Measurements from ENCODE around the gene PAPSS2. TPM values are rescaled to one million over a fixed set of nuclear protein-coding genes. Genes with fewer than 3 reads are reported as not detected.

PAPSS2 gene
- total RNA-seq, 4 donors from 2014 or later = 4.4 to 20.1 (median 14.1) TPM

DNA sequence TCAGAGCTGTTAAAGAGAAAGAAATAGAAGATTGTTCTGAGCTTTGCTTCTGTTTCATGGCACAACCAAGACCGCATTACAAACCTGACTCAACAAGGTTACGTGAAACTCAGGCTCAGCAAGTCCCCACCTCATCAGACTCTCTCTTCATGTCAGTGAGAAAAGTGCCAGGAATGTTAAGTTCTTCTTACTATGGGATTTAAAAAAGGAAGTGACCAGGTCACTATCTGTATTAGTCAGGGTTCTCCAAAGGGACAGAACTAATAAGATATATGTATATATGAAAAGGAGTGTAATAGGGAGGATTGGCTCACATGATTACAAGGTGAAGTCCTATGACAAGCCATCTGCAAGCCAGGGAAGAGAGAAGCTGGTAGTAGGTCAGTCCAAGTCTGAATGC lies 25.4 kb upstream of the PAPSS2 start:
- H3K9me3 ChIP-seq = no peaks in the 10 kb centered on the region
- no peaks in the 10 kb centered on the region for H3K27me3 ChIP-seq
- no peaks in the 10 kb centered on the region for H3K4me1 ChIP-seq
- ATAC-seq = no peak
- no peak overlapping the region for H3K4me3 ChIP-seq
- 92 to 96% methylated on average over 2 of the region's 2 CpGs for WGBS, 2 donors (ENCODE audit: low coverage in 1 of 2)
- TF ChIP-seq, protein P1, sequence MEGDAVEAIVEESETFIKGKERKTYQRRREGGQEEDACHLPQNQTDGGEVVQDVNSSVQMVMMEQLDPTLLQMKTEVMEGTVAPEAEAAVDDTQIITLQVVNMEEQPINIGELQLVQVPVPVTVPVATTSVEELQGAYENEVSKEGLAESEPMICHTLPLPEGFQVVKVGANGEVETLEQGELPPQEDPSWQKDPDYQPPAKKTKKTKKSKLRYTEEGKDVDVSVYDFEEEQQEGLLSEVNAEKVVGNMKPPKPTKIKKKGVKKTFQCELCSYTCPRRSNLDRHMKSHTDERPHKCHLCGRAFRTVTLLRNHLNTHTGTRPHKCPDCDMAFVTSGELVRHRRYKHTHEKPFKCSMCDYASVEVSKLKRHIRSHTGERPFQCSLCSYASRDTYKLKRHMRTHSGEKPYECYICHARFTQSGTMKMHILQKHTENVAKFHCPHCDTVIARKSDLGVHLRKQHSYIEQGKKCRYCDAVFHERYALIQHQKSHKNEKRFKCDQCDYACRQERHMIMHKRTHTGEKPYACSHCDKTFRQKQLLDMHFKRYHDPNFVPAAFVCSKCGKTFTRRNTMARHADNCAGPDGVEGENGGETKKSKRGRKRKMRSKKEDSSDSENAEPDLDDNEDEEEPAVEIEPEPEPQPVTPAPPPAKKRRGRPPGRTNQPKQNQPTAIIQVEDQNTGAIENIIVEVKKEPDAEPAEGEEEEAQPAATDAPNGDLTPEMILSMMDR (IDR thresholded peaks at IDR 0.05) = no peak
- no peak for TF ChIP-seq POLR2AphosphoS5 (IDR thresholded peaks at IDR 0.05)
- TF ChIP-seq EP300 (IDR thresholded peaks at IDR 0.05) = no peak
- no peak for TF ChIP-seq POLR2A (IDR thresholded peaks at IDR 0.05)
- H3K36me3 ChIP-seq = no peaks in the 10 kb centered on the region
- no peak overlapping the region for H3K27ac ChIP-seq

DNA sequence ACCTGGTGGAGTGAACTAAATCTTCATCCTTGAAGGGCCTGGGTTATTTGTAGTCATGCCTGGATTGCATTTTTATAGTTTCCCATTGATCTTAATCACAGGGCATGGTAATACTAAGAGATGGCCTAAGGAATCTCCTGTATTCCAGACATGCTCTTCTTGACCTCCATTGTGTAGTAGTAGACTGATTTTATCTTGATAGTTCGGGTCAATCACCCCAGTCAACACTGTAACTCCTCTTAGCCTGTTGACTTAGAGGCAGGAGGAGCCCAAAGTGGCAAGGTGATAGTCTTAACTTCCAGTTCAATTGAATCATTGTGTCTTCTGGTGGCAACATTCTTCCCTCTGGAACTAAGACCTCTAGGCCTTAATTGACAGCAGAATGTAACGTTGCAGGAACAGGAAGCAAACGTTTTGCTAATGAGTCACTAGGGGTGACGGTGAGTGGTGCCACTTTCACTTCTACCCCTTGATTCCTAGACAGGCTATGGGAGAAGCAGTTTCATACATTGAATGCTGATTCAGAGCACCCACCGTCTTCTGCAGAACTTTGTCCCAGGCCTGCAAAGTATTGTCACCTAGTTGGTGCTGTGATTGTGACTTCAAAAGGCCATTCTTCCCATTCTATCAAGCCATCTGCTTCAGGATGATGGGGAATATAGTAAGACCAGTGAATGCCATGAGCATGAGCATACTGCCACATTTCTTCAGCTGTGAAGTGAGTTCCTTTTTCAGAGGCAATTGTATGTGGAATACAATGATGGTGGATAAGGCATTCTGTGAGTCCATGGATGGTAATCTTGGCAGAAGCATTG lies 24.0 kb upstream of the PAPSS2 start:
- Histone ChIP-seq H3K27ac (no peak overlapping the region), H3K4me3 (no peak overlapping the region), H3K9me3 (no peaks in the 10 kb centered on the region), H3K36me3 (no peaks in the 10 kb centered on the region), H3K4me1 (no peaks in the 10 kb centered on the region), H3K27me3 (no peaks in the 10 kb centered on the region)
- 40 to 58% methylated on average over 2 to 4 of the region's 5 CpGs for WGBS, 2 donors (ENCODE audit: low coverage in 1 of 2)
- no peak for TF ChIP-seq POLR2AphosphoS5 (IDR thresholded peaks at IDR 0.05)
- TF ChIP-seq POLR2A (IDR thresholded peaks at IDR 0.05) = no peak
- no peak for TF ChIP-seq EP300 (IDR thresholded peaks at IDR 0.05)
- TF ChIP-seq, protein P1 (IDR thresholded peaks at IDR 0.05) = no peak
- ATAC-seq = no peak

DNA sequence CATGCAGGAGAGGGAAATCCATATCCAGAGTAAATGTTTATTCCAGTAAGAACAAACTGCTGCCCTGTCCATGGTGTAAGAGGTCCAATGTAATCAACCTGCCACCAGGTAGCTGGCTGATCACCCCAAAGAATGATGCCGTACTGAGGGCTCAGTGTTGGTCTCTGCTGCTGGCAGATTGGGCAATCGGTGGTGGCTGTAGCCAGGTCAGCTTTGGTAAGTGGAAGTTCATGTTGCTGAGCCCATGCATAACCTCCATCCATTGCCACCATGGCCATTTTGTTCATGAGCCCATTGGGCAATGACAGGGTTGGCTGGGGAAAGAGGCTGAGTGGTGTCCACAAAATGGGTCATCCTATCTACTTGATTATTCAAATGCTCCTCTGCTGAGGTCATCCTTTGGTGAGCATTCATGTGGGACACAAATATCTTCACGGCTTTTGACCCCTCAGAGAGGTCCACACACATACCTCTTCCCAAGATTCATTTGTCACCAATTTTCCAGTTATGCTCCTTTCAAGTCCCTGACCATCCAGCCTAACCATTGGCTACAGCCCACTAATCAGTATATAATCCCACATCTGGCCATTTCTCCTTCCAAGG lies 23.3 kb upstream of the PAPSS2 start:
- TF ChIP-seq POLR2A (IDR thresholded peaks at IDR 0.05) = no peak
- no peak for TF ChIP-seq POLR2AphosphoS5 (IDR thresholded peaks at IDR 0.05)
- no peak for TF ChIP-seq EP300 (IDR thresholded peaks at IDR 0.05)
- TF ChIP-seq, protein P1 (IDR thresholded peaks at IDR 0.05) = no peak
- Histone ChIP-seq H3K36me3 (no peaks in the 10 kb centered on the region), H3K9me3 (no peaks in the 10 kb centered on the region), H3K4me1 (no peaks in the 10 kb centered on the region), H3K4me3 (no peak overlapping the region), H3K27me3 (no peaks in the 10 kb centered on the region), H3K27ac (no peak overlapping the region)
- 63 to 100% methylated on average over 1 to 2 of the region's 3 CpGs for WGBS, 2 donors (ENCODE audit: low coverage in 1 of 2)
- no peak for ATAC-seq

DNA sequence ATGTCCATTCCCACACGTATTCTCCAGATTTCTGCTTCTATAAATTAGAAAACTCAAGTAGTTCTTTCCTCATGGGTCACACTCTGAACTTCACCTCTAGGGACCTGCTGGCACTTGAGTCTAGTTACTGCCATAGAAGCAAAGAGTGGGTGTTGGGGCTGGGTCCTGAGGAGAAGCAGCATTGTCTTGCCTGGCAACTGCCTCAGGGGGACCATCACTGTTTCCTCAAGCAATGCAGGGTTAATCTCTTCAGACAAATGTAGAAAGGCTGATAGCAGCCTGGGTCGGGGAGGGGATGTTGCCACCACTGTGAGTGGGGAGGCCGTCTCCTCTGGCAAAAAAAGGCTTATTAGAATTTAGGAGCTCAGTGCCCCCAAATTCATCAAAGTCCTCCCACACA lies 20.2 kb upstream of the PAPSS2 start:
- TF ChIP-seq, protein P1 (IDR thresholded peaks at IDR 0.05) = no peak
- TF ChIP-seq POLR2A (IDR thresholded peaks at IDR 0.05) (no peak), POLR2AphosphoS5 (IDR thresholded peaks at IDR 0.05) (no peak), EP300 (IDR thresholded peaks at IDR 0.05) (no peak)
- WGBS, 2 donors (ENCODE audit: low coverage in 1 of 2) = 93% methylated on average over 2 of the region's 3 CpGs; no CpG with 5 or more reads in 1 of the 2 donors

DNA sequence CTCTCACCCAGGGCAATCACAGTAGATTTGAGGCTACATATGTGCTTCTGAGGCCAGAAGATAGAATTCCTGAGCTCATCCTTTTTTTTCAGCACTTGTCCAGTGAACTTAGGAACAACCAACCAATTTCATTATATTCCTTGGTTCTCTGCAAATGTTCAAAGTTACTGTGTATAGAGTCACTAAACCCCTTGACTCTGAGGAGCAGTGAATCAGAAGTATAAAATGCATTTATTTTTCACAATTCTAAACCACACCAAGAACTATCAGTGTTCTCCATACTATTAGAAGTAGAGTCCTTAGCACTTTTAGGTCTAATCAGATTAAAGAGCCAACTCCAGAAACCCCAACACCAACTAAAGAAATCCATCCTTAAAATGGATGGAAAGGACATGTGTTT lies 19.6 kb upstream of the PAPSS2 start:
- ATAC-seq = no peak
- H3K27ac ChIP-seq = no peak overlapping the region
- TF ChIP-seq EP300 (IDR thresholded peaks at IDR 0.05) = no peak
- TF ChIP-seq POLR2A (IDR thresholded peaks at IDR 0.05) = no peak
- no peak for TF ChIP-seq POLR2AphosphoS5 (IDR thresholded peaks at IDR 0.05)
- TF ChIP-seq, protein P1 (IDR thresholded peaks at IDR 0.05) = no peak

More for the DNA sequence above, 20.2 kb upstream of the PAPSS2 start:
- Histone ChIP-seq H3K36me3 (no peaks in the 10 kb centered on the region), H3K4me1 (no peaks in the 10 kb centered on the region), H3K4me3 (no peak overlapping the region), H3K27me3 (no peaks in the 10 kb centered on the region), H3K9me3 (no peaks in the 10 kb centered on the region), H3K27ac (no peak overlapping the region)
- ATAC-seq = no peak

More for the DNA sequence above, 19.6 kb upstream of the PAPSS2 start:
- H3K27me3 ChIP-seq = no peaks in the 10 kb centered on the region
- H3K36me3 ChIP-seq = no peaks in the 10 kb centered on the region
- H3K4me1 ChIP-seq = no peaks in the 10 kb centered on the region
- no peaks in the 10 kb centered on the region for H3K9me3 ChIP-seq
- H3K4me3 ChIP-seq = no peak overlapping the region
